Measurements from ENCODE around the gene TRH. TPM values are rescaled to one million over a fixed set of nuclear protein-coding genes. Genes with fewer than 3 reads are reported as not detected.

TRH gene
- total RNA-seq, 1 donor from 2014 or later = 5.3 TPM

DNA sequence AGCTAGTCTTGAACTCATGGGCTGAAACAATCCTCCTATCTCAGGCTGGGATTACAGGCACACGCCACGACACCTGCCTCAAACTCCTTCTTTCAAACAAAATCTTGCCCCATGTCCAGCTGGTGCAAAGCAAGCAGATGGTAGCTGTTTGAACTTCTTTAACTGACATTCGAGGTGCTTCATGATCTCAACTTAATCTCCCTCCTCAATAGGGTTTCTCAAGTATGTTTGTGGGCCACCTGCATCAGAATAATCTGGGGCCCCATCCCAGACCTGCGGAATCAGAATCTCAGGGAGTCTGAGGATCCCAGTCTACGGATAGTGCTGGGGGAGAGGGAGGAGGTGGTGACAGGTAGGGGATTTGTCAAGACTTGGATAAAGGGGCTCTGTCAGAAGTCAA lies 20.9 kb upstream of the TRH start:
- no peaks in the 10 kb centered on the region for H3K9me3 Mint-ChIP-seq
- peaks cover 24% of the 10 kb centered on the region for H3K27me3 Mint-ChIP-seq
- H3K4me3 Mint-ChIP-seq = no peak overlapping the region
- H3K27ac Mint-ChIP-seq = no peak overlapping the region
- H3K4me1 Mint-ChIP-seq (ENCODE audit: unreplicated experiment) = peaks cover 16% of the 10 kb centered on the region
- no peaks in the 10 kb centered on the region for H3K36me3 Mint-ChIP-seq
- DNase-seq (ENCODE audit: extremely low spot score, unreplicated experiment) = no peak
- TF ChIP-seq, protein P1, sequence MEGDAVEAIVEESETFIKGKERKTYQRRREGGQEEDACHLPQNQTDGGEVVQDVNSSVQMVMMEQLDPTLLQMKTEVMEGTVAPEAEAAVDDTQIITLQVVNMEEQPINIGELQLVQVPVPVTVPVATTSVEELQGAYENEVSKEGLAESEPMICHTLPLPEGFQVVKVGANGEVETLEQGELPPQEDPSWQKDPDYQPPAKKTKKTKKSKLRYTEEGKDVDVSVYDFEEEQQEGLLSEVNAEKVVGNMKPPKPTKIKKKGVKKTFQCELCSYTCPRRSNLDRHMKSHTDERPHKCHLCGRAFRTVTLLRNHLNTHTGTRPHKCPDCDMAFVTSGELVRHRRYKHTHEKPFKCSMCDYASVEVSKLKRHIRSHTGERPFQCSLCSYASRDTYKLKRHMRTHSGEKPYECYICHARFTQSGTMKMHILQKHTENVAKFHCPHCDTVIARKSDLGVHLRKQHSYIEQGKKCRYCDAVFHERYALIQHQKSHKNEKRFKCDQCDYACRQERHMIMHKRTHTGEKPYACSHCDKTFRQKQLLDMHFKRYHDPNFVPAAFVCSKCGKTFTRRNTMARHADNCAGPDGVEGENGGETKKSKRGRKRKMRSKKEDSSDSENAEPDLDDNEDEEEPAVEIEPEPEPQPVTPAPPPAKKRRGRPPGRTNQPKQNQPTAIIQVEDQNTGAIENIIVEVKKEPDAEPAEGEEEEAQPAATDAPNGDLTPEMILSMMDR (conservative IDR thresholded peaks at IDR 0.05) = no peak

DNA sequence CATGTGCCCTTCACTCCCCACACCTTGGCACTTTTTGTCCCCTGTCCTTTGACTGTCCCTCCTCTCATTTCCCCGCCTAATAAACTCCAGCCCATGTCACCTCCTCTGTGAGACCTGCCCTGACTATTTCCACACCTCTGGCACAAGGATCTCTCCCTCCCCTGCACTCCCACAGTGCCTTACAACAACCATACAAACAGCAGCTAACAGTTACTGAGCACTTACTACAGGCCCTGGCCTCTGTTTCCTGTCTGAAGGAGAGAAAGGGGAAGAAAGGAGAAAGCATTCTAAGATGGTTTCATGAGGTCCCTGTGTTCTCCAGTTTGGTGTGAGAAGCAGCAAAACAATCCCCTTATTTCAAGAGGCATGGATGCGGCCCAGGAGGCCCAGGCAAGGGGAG lies 20.0 kb upstream of the TRH start:
- Mint-ChIP-seq H3K27ac (no peak overlapping the region), H3K4me1 (ENCODE audit: unreplicated experiment) (peaks cover 16% of the 10 kb centered on the region), H3K4me3 (no peak overlapping the region), H3K36me3 (no peaks in the 10 kb centered on the region), H3K9me3 (no peaks in the 10 kb centered on the region), H3K27me3 (peaks cover 21% of the 10 kb centered on the region)
- TF ChIP-seq, protein P1 (conservative IDR thresholded peaks at IDR 0.05) = no peak
- no peak for DNase-seq (ENCODE audit: extremely low spot score, unreplicated experiment)

DNA sequence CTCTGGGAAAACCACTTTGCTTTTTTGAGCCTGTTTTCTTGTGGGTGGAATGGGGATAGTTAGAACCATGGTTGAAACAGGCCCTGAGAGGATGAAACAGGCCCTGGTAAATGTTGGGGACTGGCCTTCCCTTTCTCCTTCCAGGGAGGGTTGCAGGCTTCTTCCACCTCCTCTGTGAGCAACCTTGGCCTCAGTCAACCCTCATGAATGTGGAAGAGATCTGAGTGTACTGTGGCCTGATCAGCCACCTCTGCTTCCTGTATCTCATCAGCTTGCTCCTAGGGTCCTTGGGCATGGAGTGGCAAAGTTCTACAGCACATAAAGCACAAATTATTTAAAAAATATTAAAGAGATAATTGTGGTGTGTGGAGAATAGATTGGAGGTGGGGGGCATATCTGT lies 17.6 kb upstream of the TRH start:
- Mint-ChIP-seq H3K27ac (no peak overlapping the region), H3K36me3 (no peaks in the 10 kb centered on the region), H3K27me3 (peaks cover 29% of the 10 kb centered on the region), H3K4me1 (ENCODE audit: unreplicated experiment) (peaks cover 16% of the 10 kb centered on the region), H3K4me3 (no peak overlapping the region), H3K9me3 (no peaks in the 10 kb centered on the region)
- TF ChIP-seq, protein P1 (conservative IDR thresholded peaks at IDR 0.05) = no peak
- DNase-seq (ENCODE audit: extremely low spot score, unreplicated experiment) = no peak

DNA sequence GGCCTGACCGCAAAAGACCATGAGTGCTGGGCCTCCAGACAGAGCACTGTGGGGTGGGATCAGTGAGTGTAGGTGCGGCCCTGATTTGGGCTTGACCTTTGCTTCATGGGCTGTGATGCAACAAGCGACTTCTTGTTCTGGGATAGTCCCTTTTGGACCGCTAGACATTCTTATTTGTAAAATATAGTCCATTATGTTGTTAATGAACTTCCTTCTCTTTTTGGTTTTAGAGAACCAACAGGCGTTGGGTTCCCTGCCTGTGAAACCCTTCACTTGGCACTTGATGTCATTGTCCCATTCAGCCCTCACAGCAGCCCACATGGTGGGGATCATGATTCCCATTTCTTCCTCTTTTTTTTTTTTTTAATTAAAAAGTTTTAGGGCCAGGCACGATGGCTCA lies 15.8 kb upstream of the TRH start:
- no peaks in the 10 kb centered on the region for H3K36me3 Mint-ChIP-seq
- no peak overlapping the region for H3K27ac Mint-ChIP-seq
- H3K27me3 Mint-ChIP-seq = peaks cover 26% of the 10 kb centered on the region
- H3K4me3 Mint-ChIP-seq = no peak overlapping the region
- peaks cover 12% of the 10 kb centered on the region for H3K4me1 Mint-ChIP-seq (ENCODE audit: unreplicated experiment)
- DNase-seq (ENCODE audit: extremely low spot score, unreplicated experiment) = no peak
- H3K9me3 Mint-ChIP-seq = no peaks in the 10 kb centered on the region
- TF ChIP-seq, protein P1 (conservative IDR thresholded peaks at IDR 0.05) = no peak

DNA sequence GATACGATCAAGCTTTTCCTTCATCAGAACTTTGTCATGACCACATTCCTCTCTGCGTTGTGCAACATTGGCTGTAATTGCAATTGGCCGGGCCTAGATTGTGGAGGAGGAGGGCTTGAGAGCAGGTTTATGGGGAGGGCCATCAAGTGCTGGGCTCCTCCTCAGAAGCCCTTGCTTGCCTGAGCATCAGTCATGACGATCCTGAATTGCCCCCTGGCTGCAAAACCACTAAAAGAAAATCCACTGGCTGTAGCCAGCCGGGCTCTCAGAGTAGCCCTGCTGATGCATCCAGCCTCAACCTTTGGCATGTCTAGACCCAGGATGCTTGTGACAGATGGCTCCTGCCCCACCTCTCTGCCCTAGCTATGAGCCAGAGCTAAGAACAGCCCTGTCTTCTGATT lies 13.4 kb upstream of the TRH start:
- H3K27me3 Mint-ChIP-seq = peaks cover 17% of the 10 kb centered on the region
- TF ChIP-seq, protein P1 (conservative IDR thresholded peaks at IDR 0.05) = no peak

DNA sequence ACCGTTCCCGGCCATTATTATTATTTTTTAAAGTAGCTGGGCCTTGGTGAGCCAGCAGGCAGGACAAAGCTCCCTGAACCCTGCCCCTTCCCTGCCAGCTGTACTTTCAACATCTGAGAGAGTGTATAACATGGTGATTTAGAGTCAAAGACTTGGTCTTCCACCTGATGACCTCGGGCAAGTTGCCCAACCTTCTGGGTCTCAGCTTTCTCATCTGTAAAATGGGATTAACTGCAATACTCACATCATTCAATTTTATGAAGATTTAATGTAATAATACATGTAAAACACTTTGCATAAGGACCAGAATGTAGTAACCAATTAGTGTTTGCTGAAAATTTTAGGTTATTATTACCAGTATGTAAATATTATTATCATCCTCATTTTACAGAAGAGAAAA lies 11.9 kb upstream of the TRH start:
- H3K4me1 Mint-ChIP-seq (ENCODE audit: unreplicated experiment) = peaks cover 26% of the 10 kb centered on the region
- no peak for DNase-seq (ENCODE audit: extremely low spot score, unreplicated experiment)
- no peaks in the 10 kb centered on the region for H3K9me3 Mint-ChIP-seq
- TF ChIP-seq, protein P1 (conservative IDR thresholded peaks at IDR 0.05) = no peak
- peaks cover 24% of the 10 kb centered on the region for H3K27me3 Mint-ChIP-seq
- no peaks in the 10 kb centered on the region for H3K36me3 Mint-ChIP-seq
- H3K27ac Mint-ChIP-seq = no peak overlapping the region
- no peak overlapping the region for H3K4me3 Mint-ChIP-seq

More for the DNA sequence above, 13.4 kb upstream of the TRH start:
- Mint-ChIP-seq H3K36me3 (no peaks in the 10 kb centered on the region), H3K4me3 (no peak overlapping the region), H3K9me3 (no peaks in the 10 kb centered on the region), H3K27ac (no peak overlapping the region), H3K4me1 (ENCODE audit: unreplicated experiment) (peaks cover 13% of the 10 kb centered on the region)
- no peak for DNase-seq (ENCODE audit: extremely low spot score, unreplicated experiment)

Measured in type B pancreatic cell (in vitro differentiated cells).